Prostate gland (tissue), 2 donors: ENCODE results near the gene ANKRD6.

Source experiments
- CTCF ChIP-seq, 4 experiments: fragments of 200-600 bp in 2 of 4; fragments of 450-650 bp in 2 of 4; sonication (generic) in 2 of 4; IDR thresholded peaks; 1 replicate in 3 of 4; 2 replicates in 1 of 4; pipeline ENCODE4 v1.5.1; 2016 to 2019; ENCODE audit warnings: antibody characterized with exemption in 4 of 4, mild to moderate bottlenecking in 2 of 4, moderate library complexity in 2 of 4
- POLR2A ChIP-seq: fragments of 450-650 bp; IDR thresholded peaks from one replicate; pipeline ENCODE4 v1.6.1; 2016; ENCODE audit warnings: antibody characterized with exemption, mild to moderate bottlenecking

- TF ChIP-seq CTCF (IDR thresholded peaks at IDR 0.05) = no peak
- no peak for TF ChIP-seq POLR2A
These were observed 16.2 kb downstream of the ANKRD6 start for GRCh38 chr6:89449193-89449592.
